Measurements from ENCODE around the gene OR2AG2.
A peak's percentile ranks its signal among the peaks of the same experiment; 100 is the strongest.
"Not testable (repeated sequence)": the region's sequence is repeated elsewhere in the genome, so short reads cannot be mapped to it uniquely, and the experiment has no call there.

The OR2AG2 gene

DNA sequence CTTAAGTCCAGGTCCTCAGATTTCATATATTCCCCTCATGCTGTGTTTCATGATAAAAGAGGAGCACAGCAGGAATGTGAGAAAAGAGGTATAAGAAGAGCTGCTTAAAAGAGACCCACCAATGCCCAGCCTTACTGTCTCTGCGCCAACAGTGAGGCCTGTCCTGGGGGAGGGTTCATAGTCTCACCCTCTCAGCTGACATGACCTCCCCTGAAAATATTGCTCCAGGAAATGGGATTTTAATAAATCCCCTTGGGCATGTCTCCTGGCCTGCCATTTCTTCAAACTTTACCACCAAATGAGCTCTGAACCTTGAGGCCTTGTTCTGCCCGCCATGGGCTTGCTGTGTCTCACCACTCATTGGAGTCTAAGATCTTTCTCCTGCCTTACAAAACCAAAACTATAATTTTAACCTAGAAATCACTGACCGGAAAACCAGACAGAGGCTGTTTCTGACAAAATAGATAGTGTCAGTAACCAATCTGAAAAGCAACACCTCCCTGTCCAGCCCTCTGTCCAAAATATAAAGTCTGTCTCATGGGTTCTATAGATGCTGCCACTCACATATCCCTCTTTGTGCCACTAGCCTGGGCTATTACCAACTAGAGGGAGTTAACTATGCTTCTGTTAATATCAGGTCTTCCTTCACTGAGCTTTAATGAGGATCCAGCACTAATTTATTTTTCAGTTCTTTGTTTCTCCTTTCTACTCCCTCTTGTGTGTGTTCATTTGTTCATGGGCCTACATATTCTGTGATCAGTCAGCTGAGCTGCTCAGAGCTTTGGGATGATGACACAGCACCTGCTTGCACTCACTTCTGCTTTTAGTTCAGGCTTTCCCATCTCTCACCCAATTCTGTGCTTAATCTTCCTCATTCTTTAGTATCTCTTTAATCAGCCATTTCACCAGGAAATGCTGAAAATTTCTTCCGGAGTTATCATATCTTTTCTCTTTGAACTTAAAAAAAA is at the start of gene OR2AG2:
TSS of gene OR2AG2 (minus strand) at position 51 of the 968 bp plus-strand sequence. CDS start 3,019 bp downstream, outside the sequence.
- no peak for DNase-seq (ENCODE audit: low read depth in 2 of 2)

DNA sequence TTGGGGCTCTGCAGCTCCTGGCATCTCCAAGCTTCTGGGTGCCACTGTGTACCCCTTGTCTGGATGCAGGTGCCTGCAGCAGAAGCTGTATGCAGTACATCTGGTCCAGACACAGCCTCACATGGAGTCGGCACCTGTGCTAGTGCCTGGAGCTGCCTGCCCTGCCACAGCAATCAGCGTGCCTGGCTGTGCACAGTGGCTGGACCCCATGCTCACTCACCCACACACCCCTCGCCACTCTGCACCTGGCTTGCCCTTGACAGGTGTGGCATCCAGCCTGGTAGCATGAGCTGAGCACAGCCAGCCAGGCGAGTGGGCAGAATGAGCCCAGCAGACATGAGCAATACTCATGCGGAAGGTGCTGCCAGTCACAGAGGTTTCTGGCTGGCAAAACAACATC is 47.2 kb upstream of the OR2AG2 start:
- no peak for DNase-seq (ENCODE audit: low read depth in 2 of 2)

- DNase-seq (ENCODE audit: low read depth in 2 of 2) = no peak
Observed at GRCh38 chr11:6817694-6818093, 45.9 kb upstream of the OR2AG2 start.

DNA sequence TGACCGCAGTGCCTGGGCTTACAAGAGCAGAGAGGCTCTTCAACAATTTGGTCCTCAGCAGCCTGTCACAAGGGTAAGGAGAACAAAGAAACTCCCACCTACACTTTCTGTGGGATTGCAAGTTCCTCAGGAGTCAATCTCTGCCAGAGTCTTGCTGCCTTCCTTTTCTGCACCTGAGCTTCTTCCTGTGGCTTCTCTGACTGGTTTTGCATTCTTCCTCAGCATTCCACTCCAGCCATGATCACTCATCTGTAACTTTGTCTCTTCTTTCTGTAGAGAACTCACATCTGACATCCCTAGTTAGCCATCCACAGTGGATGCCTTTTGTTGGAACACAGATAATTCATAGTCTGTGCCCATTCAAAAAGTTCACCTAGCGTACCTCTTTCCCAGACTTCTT is 41.9 kb upstream of the OR2AG2 start:
- no peak for DNase-seq (ENCODE audit: low read depth in 2 of 2)

DNA sequence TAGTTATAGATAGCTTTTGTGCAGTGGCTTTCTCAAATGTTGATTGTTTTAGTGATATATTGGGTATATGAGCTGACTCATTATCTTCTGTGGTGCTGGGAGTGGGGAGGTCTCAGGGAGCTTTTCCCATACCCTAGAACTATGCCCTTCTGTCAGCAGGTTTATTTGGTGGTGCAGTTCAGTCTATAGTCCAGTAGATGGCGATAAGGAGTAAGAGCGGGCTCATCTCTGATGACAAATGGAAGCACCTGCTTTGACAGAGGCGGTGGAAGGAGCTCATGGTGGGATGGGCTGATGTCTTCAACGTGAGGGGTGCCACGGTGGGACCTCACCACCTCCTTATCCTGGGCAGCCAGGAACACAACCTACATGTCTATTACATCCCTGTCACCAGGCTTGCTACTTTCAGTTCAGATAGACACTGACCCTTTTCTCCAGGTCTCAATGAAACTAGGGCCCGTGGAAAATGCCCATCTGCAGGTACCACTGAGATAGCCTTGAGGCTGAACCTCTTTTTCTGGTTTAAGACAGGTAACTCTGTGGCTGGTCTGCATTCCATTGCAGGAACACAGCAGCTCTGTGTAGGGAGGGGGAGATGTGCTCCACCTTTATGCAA is 40.7 kb upstream of the OR2AG2 start:
- no peak for DNase-seq (ENCODE audit: low read depth in 2 of 2)

- not testable (repeated sequence) for DNase-seq (ENCODE audit: low read depth in 2 of 2)
Observed at GRCh38 chr11:6801075-6801474, 29.3 kb upstream of the OR2AG2 start.

GRCh38 chr11:6799402-6799801 is 27.6 kb upstream of the OR2AG2 start, which contains the start of gene OR6A2:
OR6A2 (minus strand) TSS chr11:6799689; CDS start chr11:6795708, 3,981 bp downstream.
- no peak for DNase-seq (ENCODE audit: low read depth in 2 of 2)

- no peak for DNase-seq (ENCODE audit: low read depth in 2 of 2)
Observed at GRCh38 chr11:6794639-6795038, 22.9 kb upstream of the OR2AG2 start.

- no peak for DNase-seq (ENCODE audit: low read depth in 2 of 2)
Observed at GRCh38 chr11:6790546-6790945, 18.8 kb upstream of the OR2AG2 start.

- DNase-seq (ENCODE audit: low read depth in 2 of 2) = no peak
Observed at GRCh38 chr11:6782720-6783119, 10.9 kb upstream of the OR2AG2 start, which contains the start of gene OR2AG1. OR2AG1 (plus strand) TSS chr11:6783020; CDS start chr11:6785038, 2,018 bp downstream.

- DNase-seq (ENCODE audit: low read depth in 2 of 2) = no peak
Observed at GRCh38 chr11:6780829-6781228, 9.1 kb upstream of the OR2AG2 start.

GRCh38 chr11:6778518-6778917 is 6.7 kb upstream of the OR2AG2 start:
- DNase-seq (ENCODE audit: low read depth in 2 of 2) = no peak

GRCh38 chr11:6757373-6757967 is 14.3 kb downstream of the OR2AG2 start:
- peak in 1 of 2 experiments; percentile 33 for DNase-seq (ENCODE audit: low read depth in 2 of 2)

- no peak for DNase-seq (ENCODE audit: low read depth in 2 of 2)
Observed at GRCh38 chr11:6755953-6756347, 15.8 kb downstream of the OR2AG2 start.

GRCh38 chr11:6755303-6755952 is 16.3 kb downstream of the OR2AG2 start:
- peak in 1 of 2 experiments; percentile 28 for DNase-seq (ENCODE audit: low read depth in 2 of 2)

GRCh38 chr11:6747097-6747668 is 24.6 kb downstream of the OR2AG2 start:
- DNase-seq (ENCODE audit: low read depth in 2 of 2) = no peak

GRCh38 chr11:6746626-6747025 is 25.1 kb downstream of the OR2AG2 start:
- DNase-seq (ENCODE audit: low read depth in 2 of 2) = no peak

- peak in 1 of 2 experiments; percentile 16 for DNase-seq (ENCODE audit: low read depth in 2 of 2)
Observed at GRCh38 chr11:6746086-6746618, 25.6 kb downstream of the OR2AG2 start.

- DNase-seq (ENCODE audit: low read depth in 2 of 2) = no peak
Observed at GRCh38 chr11:6745465-6746015, 26.2 kb downstream of the OR2AG2 start.

DNA sequence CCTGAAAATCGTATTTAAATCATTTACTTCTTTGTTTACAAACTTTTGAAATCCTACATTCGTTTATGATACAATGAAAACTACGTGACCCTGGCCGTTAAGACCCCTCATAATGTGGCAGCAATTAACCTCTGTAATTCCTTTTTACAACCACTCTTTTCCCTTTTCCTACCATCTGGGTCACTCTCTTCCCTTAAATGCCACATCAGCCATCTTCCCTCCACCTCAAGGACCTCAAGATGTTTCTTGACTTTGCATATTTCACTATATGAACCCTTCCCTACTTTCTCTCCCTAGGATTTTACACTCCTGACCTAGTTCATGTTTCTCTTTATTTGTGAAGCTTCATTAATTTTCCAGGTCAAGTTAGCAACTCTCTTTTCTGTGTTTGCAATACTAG is 26.8 kb downstream of the OR2AG2 start:
- no peak for DNase-seq (ENCODE audit: low read depth in 2 of 2)

- peak in 1 of 2 experiments; percentile 11 for DNase-seq (ENCODE audit: low read depth in 2 of 2)
Observed at GRCh38 chr11:6742260-6742659, 29.5 kb downstream of the OR2AG2 start.

Measured in stimulated activated CD4-positive, alpha-beta T cell treated with anti-CD3 and anti-CD28 coated beads, Interleukin-12 subunit alpha, Interleukin-12 subunit beta, amount 100 ng/mL, for 24 hours (primary cell).